Esophagus muscularis mucosa (tissue), 3 donors: Measurements from ENCODE around the gene CYP24A1.

Source experiments
- POLR2A ChIP-seq: fragments of 450-650 bp; IDR thresholded peaks from one replicate; pipeline ENCODE4 v1.6.1; 2017; ENCODE audit warnings: antibody characterized with exemption, moderate library complexity, mild to moderate bottlenecking, low read depth
- TF ChIP-seq, protein P1 (sequence below), 3 experiments: fragments of 200-600 bp in 2 of 3; fragments of 450-650 bp in 1 of 3; sonication (generic) in 2 of 3; IDR thresholded peaks; one replicate each; pipeline ENCODE4 v1.5.1; 2017 to 2019; ENCODE audit warnings: antibody characterized with exemption in 3 of 3, mild to moderate bottlenecking in 2 of 3, moderate library complexity in 1 of 3

DNA sequence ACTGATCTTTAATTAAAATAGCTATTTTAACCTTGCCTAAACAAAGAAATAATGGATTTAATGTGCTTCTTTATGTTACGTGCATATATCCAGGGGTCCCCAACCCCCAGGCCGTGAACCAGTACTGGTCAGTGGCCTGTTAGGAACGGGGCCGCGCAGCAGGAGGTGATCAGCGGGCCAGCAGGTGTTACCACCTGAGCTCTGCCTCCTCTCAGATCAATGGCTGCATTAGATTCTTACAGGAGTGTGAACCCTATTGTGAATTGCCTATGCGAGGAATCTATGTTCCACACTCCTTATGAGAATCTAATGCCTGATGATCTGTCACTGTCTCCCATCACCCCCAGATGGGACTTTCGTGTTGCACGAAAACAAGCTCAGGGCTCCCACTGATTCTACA is 8.8 kb downstream of the CYP24A1 start:
- TF ChIP-seq, protein P1, sequence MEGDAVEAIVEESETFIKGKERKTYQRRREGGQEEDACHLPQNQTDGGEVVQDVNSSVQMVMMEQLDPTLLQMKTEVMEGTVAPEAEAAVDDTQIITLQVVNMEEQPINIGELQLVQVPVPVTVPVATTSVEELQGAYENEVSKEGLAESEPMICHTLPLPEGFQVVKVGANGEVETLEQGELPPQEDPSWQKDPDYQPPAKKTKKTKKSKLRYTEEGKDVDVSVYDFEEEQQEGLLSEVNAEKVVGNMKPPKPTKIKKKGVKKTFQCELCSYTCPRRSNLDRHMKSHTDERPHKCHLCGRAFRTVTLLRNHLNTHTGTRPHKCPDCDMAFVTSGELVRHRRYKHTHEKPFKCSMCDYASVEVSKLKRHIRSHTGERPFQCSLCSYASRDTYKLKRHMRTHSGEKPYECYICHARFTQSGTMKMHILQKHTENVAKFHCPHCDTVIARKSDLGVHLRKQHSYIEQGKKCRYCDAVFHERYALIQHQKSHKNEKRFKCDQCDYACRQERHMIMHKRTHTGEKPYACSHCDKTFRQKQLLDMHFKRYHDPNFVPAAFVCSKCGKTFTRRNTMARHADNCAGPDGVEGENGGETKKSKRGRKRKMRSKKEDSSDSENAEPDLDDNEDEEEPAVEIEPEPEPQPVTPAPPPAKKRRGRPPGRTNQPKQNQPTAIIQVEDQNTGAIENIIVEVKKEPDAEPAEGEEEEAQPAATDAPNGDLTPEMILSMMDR (IDR thresholded peaks at IDR 0.05) = no peak
- TF ChIP-seq POLR2A = no peak
